HEK293 (cell line): ENCODE results near the gene CECR2.

Experiments
- ZNF24 ChIP-seq: fragments of 450-650 bp; formaldehyde crosslinking; IDR thresholded peaks from 2 replicates; pipeline ENCODE4 v1.5.1; 2016; ENCODE audit warnings: missing biosample characterization, missing genetic modification characterization
- ZNF280D ChIP-seq: fragments of 450-650 bp; formaldehyde crosslinking; IDR thresholded peaks from 2 replicates; pipeline ENCODE4 v1.5.1; 2016; ENCODE audit warnings: missing biosample characterization, missing genetic modification characterization
- ZNF311 ChIP-seq: fragments of 450-650 bp; formaldehyde crosslinking; IDR thresholded peaks from 2 replicates; pipeline ENCODE4 v1.5.1; 2017; ENCODE audit warnings: missing biosample characterization, missing genetic modification characterization, borderline replicate concordance
- ZNF843 ChIP-seq: fragments of 450-650 bp; formaldehyde crosslinking; IDR thresholded peaks from 2 replicates; pipeline ENCODE4 v1.5.1; 2016; ENCODE audit warnings: missing biosample characterization, missing genetic modification characterization

- TF ChIP-seq ZNF280D (tag by site-specific recombination) (no peak), ZNF843 (tag by site-specific recombination) (no peak), ZNF311 (no peak), ZNF24 (no peak)
Observed at GRCh38 chr22:17370026-17370765, 936 bp downstream of the CECR2 start.
